NCI-H226 (cell line): ENCODE measurements around the gene ZNF587B.
"Not testable (repeated sequence)": the region's sequence is repeated elsewhere in the genome, so short reads cannot be mapped to it uniquely, and the experiment has no call there.

Source experiments
- DNase-seq: peaks from one replicate; pipeline ENCODE4 v3.0.0-alpha.2; 2015

ZNF587B gene

DNA sequence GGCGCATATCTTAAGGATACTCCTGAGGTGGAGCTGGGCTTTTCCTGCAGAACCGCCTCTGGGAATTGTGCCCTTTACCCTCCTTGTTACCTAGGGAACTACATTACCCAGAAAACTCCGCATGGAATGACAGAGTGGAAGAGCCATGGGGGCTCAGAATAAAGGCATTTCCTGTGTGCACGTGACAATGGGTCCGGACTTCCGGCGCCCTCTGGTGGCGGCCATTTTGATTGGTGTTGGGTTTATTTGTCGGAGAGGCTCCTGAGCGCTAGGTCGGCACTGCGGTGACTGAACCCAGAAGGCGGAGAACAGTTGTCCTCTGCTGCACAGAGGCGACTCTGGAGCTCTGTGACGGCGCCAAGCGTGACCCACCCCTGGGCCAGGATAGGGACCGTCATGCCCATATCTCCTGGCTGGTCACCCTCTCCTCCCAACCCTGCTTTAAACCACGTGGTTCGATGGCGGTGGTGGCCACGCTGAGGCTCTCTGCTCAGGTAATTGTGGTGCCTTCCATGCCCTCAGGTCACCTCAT is at the start of gene ZNF587B:
Gene ZNF587B (plus strand): TSS at position 229 of the 532 bp plus-strand sequence. CDS start 230 bp downstream, at position 459.
- peak; percentile 61 for DNase-seq

GRCh38 chr19:57786286-57786685 is 43.8 kb upstream of the ZNF587B start:
- DNase-seq: no peak

GRCh38 chr19:57786906-57787305 is 43.2 kb upstream of the ZNF587B start:
- no peak for DNase-seq

GRCh38 chr19:57788114-57788692 is 41.9 kb upstream of the ZNF587B start:
- no peak for DNase-seq

DNA sequence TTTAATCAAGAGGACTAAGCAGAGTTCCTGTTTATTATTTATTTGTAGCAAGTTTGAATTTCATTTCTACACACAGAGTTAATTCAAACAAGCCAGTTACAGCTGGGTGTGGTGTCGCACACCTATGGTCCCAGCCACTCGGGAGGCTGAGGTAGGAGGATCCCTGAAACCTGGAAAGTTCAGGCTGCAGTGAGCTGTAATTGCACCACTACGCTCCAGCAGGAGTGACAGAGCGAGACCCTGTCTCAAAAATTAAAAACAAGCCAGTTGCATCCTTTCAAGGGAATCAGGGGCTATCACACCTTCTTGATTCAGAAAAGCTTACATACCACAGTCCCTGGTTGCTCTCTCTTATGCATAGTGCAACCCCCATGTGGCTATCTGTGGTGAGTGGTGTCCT is 40.8 kb upstream of the ZNF587B start:
- no peak for DNase-seq

- DNase-seq: not testable (repeated sequence)
Observed at GRCh38 chr19:57796580-57796979, 33.5 kb upstream of the ZNF587B start.

DNA sequence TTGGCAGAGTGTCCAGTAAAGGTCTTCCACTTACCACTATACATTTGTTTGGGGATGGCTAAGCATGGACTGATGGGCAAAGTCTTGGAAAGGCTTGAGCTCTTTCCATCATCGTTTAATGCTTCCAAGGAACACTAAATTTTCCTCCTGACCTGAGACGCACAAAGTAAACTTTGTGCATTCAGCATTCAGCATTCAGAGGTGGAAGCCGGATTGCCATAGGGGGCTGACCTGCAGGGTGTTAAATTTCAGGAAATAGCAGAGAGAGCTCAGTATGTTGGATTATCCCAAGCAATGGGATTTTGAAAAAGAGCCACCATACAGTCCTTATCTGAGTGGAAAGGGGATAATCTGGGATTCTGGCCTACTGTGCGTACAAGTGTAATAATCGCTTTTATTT is 29.4 kb upstream of the ZNF587B start:
- DNase-seq: no peak

GRCh38 chr19:57802269-57802668 is 27.8 kb upstream of the ZNF587B start:
- no peak for DNase-seq

DNA sequence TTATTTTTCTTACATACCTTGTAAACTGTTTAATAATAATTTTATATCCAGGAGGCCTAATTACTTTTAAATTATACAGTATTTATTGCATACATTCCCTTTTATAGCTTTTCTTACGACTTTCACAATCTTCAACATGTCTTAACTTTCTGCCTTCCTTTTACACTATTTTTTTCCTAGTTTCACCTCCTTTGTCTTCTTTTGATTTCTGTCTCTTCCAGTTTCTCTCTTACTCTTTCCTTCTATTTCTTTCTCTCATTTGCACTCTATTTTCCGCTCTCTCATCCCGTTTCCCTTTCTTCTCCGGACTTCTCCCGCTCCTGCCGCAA is 26.9 kb upstream of the ZNF587B start:
- DNase-seq: no peak

GRCh38 chr19:57803594-57804325 is 26.3 kb upstream of the ZNF587B start:
- peak; percentile 96 for DNase-seq

- peak; percentile 36 for DNase-seq
Observed at GRCh38 chr19:57807541-57807940, 22.6 kb upstream of the ZNF587B start.

GRCh38 chr19:57810410-57811295 is 19.4 kb upstream of the ZNF587B start:
- not testable (repeated sequence) for DNase-seq

DNA sequence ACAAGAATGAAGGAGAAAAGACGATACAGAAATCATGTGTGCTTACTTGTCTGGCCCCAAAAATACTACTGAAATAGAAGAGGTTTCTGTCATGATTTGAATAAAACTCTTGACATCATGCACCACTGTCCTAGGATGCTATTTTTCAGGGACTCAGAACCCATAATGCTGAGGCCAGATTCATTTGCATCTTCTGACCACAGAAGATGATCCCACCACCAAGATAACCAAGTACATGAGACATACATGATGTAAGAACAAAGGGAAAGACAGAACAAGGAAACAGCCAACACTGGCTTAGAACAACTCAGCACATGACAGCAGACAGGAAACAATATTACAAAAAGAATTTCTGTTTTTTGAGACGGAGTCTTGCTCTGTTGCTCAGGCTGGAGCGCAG is 17.9 kb upstream of the ZNF587B start:
- no peak for DNase-seq

DNA sequence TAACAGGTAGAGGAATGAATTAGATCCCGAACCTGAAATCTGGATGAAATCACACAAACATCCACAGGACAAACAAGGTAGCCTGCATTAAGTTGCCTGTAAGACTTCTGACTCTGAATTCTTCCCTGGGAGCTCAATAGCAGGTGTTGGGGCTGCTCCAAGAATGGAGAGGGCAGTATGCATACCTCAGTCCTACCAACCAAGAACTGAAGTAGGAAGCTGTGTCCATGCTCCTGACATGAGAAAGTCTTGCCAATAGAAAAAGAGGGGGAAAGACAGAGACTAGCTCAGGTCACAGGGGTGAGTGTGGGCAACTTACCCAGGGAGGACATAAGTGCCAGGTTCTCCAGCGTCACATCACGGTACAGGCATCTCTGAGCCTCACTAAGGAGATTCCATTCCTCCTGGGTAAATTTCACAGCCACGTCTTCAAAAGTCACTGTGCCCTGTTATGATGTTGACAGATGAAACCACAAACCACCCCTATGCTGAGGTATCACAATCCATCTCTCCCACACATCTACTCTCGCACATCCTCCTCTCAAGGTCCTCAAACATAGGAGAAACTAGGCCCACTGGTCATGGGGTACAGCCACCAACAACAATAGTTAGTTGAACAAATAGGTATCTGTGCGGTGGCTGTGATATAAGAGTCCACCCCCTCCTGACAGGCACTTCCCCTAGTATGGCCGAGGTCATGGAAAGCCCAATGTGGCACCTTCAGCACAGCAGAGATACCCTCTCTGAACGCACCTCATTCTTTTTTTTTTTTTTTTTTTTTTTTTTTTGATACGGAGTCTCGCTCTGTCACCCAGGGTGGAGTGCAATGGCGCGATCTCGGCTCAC is 16.9 kb upstream of the ZNF587B start:
- DNase-seq: not testable (repeated sequence)

DNA sequence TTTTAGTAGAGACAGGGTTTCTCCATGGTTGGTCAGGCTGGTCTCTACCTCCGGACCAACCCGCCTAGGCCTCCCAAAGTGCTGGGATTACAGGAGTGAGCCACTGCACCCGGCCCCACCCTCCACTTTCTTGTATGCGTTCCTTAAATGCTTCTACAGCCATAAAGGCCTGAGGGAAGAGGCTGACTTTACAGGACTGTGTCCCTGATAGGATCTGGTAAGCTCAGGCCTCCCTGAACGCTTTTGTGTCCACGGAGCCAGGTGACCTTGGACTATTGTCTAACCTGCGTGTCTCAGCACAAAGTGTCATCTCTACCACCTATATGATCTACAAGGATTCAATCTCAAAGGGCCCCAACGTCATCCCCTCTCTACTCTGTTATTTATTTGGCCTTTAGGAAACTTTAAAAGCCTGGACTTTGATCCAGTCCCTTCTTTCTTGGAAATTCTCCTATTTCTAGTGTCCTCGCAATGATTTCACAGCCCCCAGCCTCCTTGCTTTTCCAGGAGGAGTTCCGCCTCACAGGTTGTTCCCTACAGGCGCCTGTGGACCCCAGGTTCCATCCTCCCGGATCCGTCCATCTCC is 16.1 kb upstream of the ZNF587B start:
- DNase-seq: no peak

- peak; percentile 96 for DNase-seq
Observed at GRCh38 chr19:57814505-57815246, 15.4 kb upstream of the ZNF587B start, which contains the start of gene ZNF552. TSS of gene ZNF552 (minus strand) at chr19:57814913. CDS start at chr19:57814743, 170 bp downstream.

DNA sequence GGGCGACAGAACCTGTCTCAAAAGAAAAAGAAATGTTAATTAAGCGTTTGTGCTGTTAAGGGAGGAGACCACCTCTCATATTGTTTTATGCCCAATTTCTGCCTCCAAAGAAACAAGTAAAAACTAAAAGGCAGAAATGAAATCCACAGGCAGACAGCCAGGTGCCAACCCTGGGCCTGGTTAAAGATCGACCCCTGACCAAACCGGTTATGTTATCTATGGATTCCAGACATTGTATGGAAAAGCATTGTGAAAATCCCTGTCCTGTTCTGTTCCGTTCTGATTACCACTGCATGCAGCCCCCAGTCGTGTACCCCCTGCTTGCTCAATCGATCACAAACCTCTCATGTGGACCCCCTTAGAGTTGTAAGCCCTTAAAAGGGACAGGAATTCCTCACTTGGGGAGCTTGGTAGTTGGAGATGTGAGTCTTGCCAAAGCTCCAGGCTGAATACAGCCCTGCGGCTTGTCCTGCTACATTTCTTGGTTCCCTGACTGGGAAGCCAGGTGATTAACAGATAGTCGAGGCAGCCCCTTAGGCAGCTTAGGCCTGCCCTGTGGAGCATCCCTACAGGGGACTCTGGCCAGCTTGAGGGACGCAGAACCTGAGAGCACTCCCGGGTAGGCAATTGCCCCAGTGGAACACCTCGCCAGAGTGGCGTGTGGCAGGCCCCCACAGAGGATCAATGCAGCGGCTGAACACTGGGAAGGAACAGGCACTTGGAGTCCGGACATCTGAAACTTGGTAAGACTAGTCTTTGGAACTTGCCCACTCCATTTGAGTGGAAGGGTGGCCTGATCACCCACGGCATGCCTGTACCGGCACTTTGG is 14.6 kb upstream of the ZNF587B start:
- no peak for DNase-seq

GRCh38 chr19:57816652-57817051 is 13.4 kb upstream of the ZNF587B start:
- no peak for DNase-seq

DNA sequence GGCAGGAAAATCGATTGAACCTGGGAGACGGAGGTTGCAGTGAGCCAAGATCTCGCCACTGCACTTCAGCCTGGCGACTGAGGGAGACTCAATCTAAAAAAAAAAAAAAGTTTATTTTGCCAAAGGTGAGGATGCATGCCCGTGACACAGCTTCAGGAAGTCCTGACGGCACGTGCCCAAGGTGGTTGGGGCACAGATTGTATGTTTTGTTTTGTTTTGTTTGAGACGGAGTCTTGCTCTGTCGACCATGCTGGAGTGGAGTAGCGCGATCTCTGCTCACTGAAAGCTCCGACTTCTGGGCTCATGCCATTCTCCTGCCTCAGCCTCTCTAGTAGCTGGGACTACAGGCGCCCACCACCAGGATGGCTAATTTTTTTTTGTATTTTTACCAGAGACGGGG is 12.1 kb upstream of the ZNF587B start:
- DNase-seq: no peak

GRCh38 chr19:57818378-57818777 is 11.7 kb upstream of the ZNF587B start:
- DNase-seq: no peak
